Smooth muscle cell (in vitro differentiated cells): Measurements from ENCODE around the gene JPH2. TPM values are rescaled to one million over a fixed set of nuclear protein-coding genes. Genes with fewer than 3 reads are reported as not detected.
A peak's percentile ranks its signal among the peaks of the same experiment; 100 is the strongest.

Experiments used
- DNase-seq: peaks from one replicate; lab custom pipeline; 2025; ENCODE audit not compliant: unreplicated experiment; lab: John Stamatoyannopoulos, UW
- H2AFZ ChIP-seq: fragments of 200-600 bp; sonication (generic); 2 replicates; pipeline ENCODE4 v1.6.0; 2016; ENCODE audit warnings: antibody characterized with exemption, low read depth, mild to moderate bottlenecking
- H3F3A ChIP-seq: fragments of 200-600 bp; sonication (generic); 2 replicates; pipeline ENCODE4 v1.6.0; 2017; ENCODE audit warnings: antibody characterized with exemption, low read depth
- H3K27ac ChIP-seq: fragments of 200-600 bp; sonication (generic); 2 replicates; pipeline ENCODE4 v1.5.1; 2016; ENCODE audit warnings: low read depth, mild to moderate bottlenecking
- H3K27me3 ChIP-seq: fragments of 200-600 bp; sonication (generic); 2 replicates; pipeline ENCODE4 v1.6.1; 2016; ENCODE audit warnings: low read depth, mild to moderate bottlenecking
- H3K36me3 ChIP-seq: fragments of 200-600 bp; sonication (generic); 2 replicates; pipeline ENCODE4 v1.5.1; 2016; ENCODE audit warnings: low read depth
- H3K4me1 ChIP-seq: fragments of 200-600 bp; sonication (generic); 2 replicates; pipeline ENCODE4 v1.5.1; 2016; ENCODE audit warnings: low read depth
- H3K4me2 ChIP-seq: fragments of 200-600 bp; sonication (generic); 2 replicates; pipeline ENCODE4 v1.6.0; 2016; ENCODE audit warnings: mild to moderate bottlenecking
- H3K4me3 ChIP-seq: fragments of 200-600 bp; sonication (generic); 2 replicates; pipeline ENCODE4 v1.5.1; 2016; ENCODE audit warnings: mild to moderate bottlenecking
- H3K79me2 ChIP-seq: fragments of 200-600 bp; sonication (generic); 2 replicates; pipeline ENCODE4 v1.6.0; 2016; ENCODE audit warnings: low read depth, mild to moderate bottlenecking
- H3K9ac ChIP-seq: fragments of 200-600 bp; sonication (generic); 2 replicates; pipeline ENCODE4 v1.6.0; 2016; ENCODE audit warnings: low read depth
- H3K9me3 ChIP-seq: fragments of 200-600 bp; sonication (generic); replicated peaks from 2 replicates; pipeline ENCODE4 v1.5.1; 2016; ENCODE audit warnings: low read depth
- H4K20me1 ChIP-seq: fragments of 200-600 bp; sonication (generic); 2 replicates; pipeline ENCODE4 v1.6.0; 2016; ENCODE audit warnings: low read depth
- WGBS: methylation state at CpG from one replicate; pipeline ENCODE4 v1.1.7; 2016; ENCODE audit warnings: low lambda C conversion rate; 5-methylcytosine and 5-hydroxymethylcytosine counted together
- polyA plus RNA-seq: library from polyadenylated mRNA; unstranded; fragments of >200 nt; fragmentation: Nextera tagmentation; extraction: Ambion mirVana; gene quantifications from 2 replicates; pipeline ENCODE4 v1.2.1, GENCODE V29; 2016
- total RNA-seq: library from RNA; depleted of rRNA; stranded (reverse); fragments of >200 nt; gene quantifications from 2 replicates; pipeline ENCODE4 v1.2.3, GENCODE V29; 2014
- TF ChIP-seq, protein P1 (sequence below): fragments of 200-600 bp; sonication (generic); IDR thresholded peaks from 2 replicates; pipeline ENCODE4 v1.5.1; 2017; ENCODE audit warnings: borderline replicate concordance, mild to moderate bottlenecking, antibody characterized with exemption; ENCODE audit not compliant: insufficient read depth, poor library complexity, severe bottlenecking

The JPH2 gene
- total and polyA plus RNA-seq, 2 experiments from 2014 or later: 4.4 to 6.0 TPM

GRCh38 chr20:44208770-44209169, 21.8 kb upstream of the JPH2 start:
- Histone ChIP-seq H3K79me2 (peaks cover 55% of the 10 kb centered on the region), H2AFZ (no peak overlapping the region), H3K4me2 (peak overlapping the region; percentile 86), H4K20me1 (peaks cover 38% of the 10 kb centered on the region), H3K4me3 (peak overlapping the region; percentile 75), H3K9ac (no peak overlapping the region), H3K4me1 (peaks cover 31% of the 10 kb centered on the region), H3K9me3 (no peaks in the 10 kb centered on the region), H3K27me3 (no peaks in the 10 kb centered on the region), H3K36me3 (no peaks in the 10 kb centered on the region), H3K27ac (peak overlapping the region; percentile 93), H3F3A (peaks cover 5% of the 10 kb centered on the region)
- DNase-seq: no peak
- WGBS: 60% methylated on average over 7 of the region's 7 CpGs
- TF ChIP-seq, protein P1, sequence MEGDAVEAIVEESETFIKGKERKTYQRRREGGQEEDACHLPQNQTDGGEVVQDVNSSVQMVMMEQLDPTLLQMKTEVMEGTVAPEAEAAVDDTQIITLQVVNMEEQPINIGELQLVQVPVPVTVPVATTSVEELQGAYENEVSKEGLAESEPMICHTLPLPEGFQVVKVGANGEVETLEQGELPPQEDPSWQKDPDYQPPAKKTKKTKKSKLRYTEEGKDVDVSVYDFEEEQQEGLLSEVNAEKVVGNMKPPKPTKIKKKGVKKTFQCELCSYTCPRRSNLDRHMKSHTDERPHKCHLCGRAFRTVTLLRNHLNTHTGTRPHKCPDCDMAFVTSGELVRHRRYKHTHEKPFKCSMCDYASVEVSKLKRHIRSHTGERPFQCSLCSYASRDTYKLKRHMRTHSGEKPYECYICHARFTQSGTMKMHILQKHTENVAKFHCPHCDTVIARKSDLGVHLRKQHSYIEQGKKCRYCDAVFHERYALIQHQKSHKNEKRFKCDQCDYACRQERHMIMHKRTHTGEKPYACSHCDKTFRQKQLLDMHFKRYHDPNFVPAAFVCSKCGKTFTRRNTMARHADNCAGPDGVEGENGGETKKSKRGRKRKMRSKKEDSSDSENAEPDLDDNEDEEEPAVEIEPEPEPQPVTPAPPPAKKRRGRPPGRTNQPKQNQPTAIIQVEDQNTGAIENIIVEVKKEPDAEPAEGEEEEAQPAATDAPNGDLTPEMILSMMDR: no peak

GRCh38 chr20:44208165-44208564, 21.2 kb upstream of the JPH2 start:
- Histone ChIP-seq H3K79me2 (peaks cover 61% of the 10 kb centered on the region), H3K4me1 (peaks cover 31% of the 10 kb centered on the region), H4K20me1 (peaks cover 43% of the 10 kb centered on the region), H3K36me3 (no peaks in the 10 kb centered on the region), H2AFZ (no peak overlapping the region), H3K9ac (no peak overlapping the region), H3K9me3 (no peaks in the 10 kb centered on the region), H3K4me3 (peak overlapping the region; percentile 75), H3K27me3 (no peaks in the 10 kb centered on the region), H3F3A (peaks cover 5% of the 10 kb centered on the region), H3K4me2 (peak overlapping the region; percentile 86), H3K27ac (peak overlapping the region; percentile 93)
- TF ChIP-seq, protein P1: no peak
- 78% methylated on average over 7 of the region's 7 CpGs for WGBS
- no peak for DNase-seq

GRCh38 chr20:44207126-44207723, 20.2 kb upstream of the JPH2 start:
- no peak overlapping the region for H2AFZ ChIP-seq
- H3K36me3 ChIP-seq: peaks cover 4% of the 10 kb centered on the region
- H3K27ac ChIP-seq: no peak overlapping the region
- H3K4me3 ChIP-seq: no peak overlapping the region
- H4K20me1 ChIP-seq: peaks cover 52% of the 10 kb centered on the region
- H3K27me3 ChIP-seq: no peaks in the 10 kb centered on the region
- 82% methylated on average over 3 of the region's 3 CpGs for WGBS
- H3K9me3 ChIP-seq: no peaks in the 10 kb centered on the region
- peaks cover 5% of the 10 kb centered on the region for H3F3A ChIP-seq
- no peak for DNase-seq
- no peak overlapping the region for H3K4me2 ChIP-seq
- H3K79me2 ChIP-seq: peaks cover 70% of the 10 kb centered on the region
- H3K9ac ChIP-seq: peak overlapping the region; percentile 10
- peaks cover 31% of the 10 kb centered on the region for H3K4me1 ChIP-seq
- TF ChIP-seq, protein P1: no peak

- H3K79me2 ChIP-seq: peaks cover 81% of the 10 kb centered on the region
- no peak for DNase-seq
- peaks cover 7% of the 10 kb centered on the region for H3K36me3 ChIP-seq
- H3F3A ChIP-seq: peaks cover under 1% of the 10 kb centered on the region
- TF ChIP-seq, protein P1: no peak
- no peak overlapping the region for H2AFZ ChIP-seq
- H3K4me3 ChIP-seq: no peak overlapping the region
- no peaks in the 10 kb centered on the region for H3K27me3 ChIP-seq
- peaks cover 24% of the 10 kb centered on the region for H3K4me1 ChIP-seq
- H3K9ac ChIP-seq: no peak overlapping the region
- H4K20me1 ChIP-seq: peaks cover 63% of the 10 kb centered on the region
- H3K9me3 ChIP-seq: no peaks in the 10 kb centered on the region
- H3K4me2 ChIP-seq: no peak overlapping the region
- H3K27ac ChIP-seq: no peak overlapping the region
Measured at GRCh38 chr20:44206132-44206531, 19.1 kb upstream of the JPH2 start.
